ENCODE data around the gene PDZD4. TPM values are rescaled to one million over a fixed set of nuclear protein-coding genes. Genes with fewer than 3 reads are reported as not detected.

Gene PDZD4
- total and polyA plus RNA-seq, 12 donors, result 0.69 to 39.2 (median 3.7) TPM

DNA sequence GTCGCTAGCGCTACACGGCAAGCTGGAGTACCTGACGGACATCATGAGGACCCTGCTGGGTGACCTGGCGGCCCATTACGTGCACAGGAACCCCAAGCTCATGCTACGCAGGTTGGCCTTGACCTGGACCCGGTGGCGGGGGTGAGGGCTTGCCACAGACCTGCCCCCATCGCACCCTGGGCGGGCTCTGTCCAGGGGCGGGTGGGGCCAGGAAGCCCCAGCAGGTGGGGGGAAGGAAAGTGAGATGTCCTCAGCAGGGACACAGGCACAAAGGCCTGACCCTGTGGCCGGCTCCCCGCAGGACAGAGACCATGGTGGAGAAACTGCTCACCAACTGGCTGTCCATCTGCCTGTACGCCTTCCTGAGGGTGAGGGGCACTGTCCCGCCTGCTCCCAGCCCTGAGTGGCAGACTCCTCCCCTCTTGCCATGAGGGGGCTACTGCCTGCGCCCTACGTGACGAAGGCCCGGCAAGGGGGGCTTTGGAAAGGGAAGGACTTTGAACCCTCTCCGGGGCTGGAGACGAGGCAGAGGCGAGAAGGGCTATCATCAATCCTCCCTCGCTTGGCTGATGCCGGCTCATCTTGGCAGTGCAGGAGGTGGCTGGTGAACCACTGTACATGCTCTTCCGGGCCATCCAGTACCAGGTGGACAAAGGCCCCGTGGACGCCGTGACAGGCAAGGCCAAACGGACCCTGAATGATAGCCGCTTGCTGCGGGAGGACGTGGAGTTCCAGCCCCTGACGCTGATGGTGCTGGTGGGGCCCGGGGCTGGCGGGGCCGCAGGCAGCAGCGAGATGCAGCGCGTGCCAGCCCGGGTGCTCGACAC, 54.8 kb downstream of the PDZD4 start:
- Histone ChIP-seq H3K27me3 (no peaks in the 10 kb centered on the region), H3K4me3 (no peak overlapping the region), H3K36me3 (replicated peaks in 1 of 2) (peaks cover 0 to 16% of the 10 kb centered on the region in 2 donors), H3K9me3 (replicated peaks in 1 of 3) (no peaks in the 10 kb centered on the region), H3K4me1 (replicated peaks in 1 of 2) (peaks cover 0 to 3% of the 10 kb centered on the region in 2 donors), H3K27ac (no peak overlapping the region)
- TF ChIP-seq, protein P1, sequence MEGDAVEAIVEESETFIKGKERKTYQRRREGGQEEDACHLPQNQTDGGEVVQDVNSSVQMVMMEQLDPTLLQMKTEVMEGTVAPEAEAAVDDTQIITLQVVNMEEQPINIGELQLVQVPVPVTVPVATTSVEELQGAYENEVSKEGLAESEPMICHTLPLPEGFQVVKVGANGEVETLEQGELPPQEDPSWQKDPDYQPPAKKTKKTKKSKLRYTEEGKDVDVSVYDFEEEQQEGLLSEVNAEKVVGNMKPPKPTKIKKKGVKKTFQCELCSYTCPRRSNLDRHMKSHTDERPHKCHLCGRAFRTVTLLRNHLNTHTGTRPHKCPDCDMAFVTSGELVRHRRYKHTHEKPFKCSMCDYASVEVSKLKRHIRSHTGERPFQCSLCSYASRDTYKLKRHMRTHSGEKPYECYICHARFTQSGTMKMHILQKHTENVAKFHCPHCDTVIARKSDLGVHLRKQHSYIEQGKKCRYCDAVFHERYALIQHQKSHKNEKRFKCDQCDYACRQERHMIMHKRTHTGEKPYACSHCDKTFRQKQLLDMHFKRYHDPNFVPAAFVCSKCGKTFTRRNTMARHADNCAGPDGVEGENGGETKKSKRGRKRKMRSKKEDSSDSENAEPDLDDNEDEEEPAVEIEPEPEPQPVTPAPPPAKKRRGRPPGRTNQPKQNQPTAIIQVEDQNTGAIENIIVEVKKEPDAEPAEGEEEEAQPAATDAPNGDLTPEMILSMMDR (IDR thresholded peaks at IDR 0.05), result no peak
- TF ChIP-seq POLR2A (IDR thresholded peaks at IDR 0.05), result no peak
- intact Hi-C loops (cut with DNase I), result no loop called here
- 93 to 97% (median 94%) methylated on average over 6 to 42 of the region's 42 CpGs; no CpG with 5 or more reads in 1 of the 4 donors for WGBS, 4 donors
- DNase-seq, result no peak

- WGBS, 4 donors, result 83 to 99% (median 95%) methylated on average over 3 to 37 of the region's 37 CpGs
- intact Hi-C loops (cut with DNase I), result no loop called here
- DNase-seq, result no peak
- no peaks in the 10 kb centered on the region for H3K4me1 ChIP-seq (replicated peaks in 1 of 2)
- no peak overlapping the region for H3K4me3 ChIP-seq
- H3K36me3 ChIP-seq (replicated peaks in 1 of 2), result peaks cover 0 to 16% of the 10 kb centered on the region in 2 donors
- no peak overlapping the region for H3K27ac ChIP-seq
- no peak for TF ChIP-seq POLR2A (IDR thresholded peaks at IDR 0.05)
- TF ChIP-seq, protein P1 (IDR thresholded peaks at IDR 0.05), result no peak
- no peaks in the 10 kb centered on the region for H3K27me3 ChIP-seq
- H3K9me3 ChIP-seq (replicated peaks in 1 of 3), result no peaks in the 10 kb centered on the region
Observed at GRCh38 chrX:153774576-153775292, 55.6 kb downstream of the PDZD4 start.

DNA sequence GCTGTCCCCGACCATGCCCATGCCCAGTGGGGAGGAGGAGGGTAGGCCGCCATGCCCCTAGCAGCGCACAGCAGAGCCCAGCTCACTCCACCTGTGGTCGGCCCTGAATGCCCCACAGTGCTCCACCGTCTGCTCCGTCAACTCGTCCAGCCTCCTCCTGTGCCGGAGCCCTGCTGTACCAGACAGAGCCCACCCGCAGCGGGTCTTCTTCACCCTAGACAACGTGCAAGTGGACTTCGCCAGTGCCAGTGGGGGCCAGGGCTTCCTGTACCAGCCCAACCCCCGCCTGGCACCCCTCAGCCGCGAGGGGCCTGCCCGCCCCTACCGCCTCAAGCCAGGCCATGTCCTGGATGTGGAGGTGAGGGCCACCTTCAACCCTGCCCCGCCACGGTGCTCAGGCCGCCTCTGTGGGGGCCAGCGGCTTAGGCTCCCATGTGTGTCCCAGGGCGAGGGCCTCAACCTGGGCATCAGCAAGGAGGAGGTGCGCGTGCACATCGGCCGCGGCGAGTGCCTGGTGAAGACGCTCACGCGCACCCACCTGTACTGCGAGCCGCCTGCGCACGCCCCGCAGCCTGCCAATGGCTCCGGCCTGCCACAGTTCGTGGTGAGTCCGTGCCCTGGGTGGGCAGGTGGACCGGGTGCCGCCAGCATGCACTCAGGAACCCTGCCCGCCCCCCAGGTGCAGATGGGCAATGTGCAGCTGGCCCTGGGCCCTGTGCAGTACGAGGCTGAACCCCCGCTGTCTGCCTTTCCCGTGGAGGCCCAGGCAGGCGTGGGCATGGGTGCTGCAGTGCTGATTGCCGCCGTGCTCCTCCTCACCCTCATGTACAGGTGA, 56.4 kb downstream of the PDZD4 start:
- Histone ChIP-seq H3K36me3 (replicated peaks in 1 of 2) (peaks cover 0 to 16% of the 10 kb centered on the region in 2 donors), H3K9me3 (replicated peaks in 1 of 3) (no peaks in the 10 kb centered on the region), H3K4me1 (replicated peaks in 1 of 2) (no peaks in the 10 kb centered on the region), H3K27me3 (no peaks in the 10 kb centered on the region), H3K27ac (no peak overlapping the region), H3K4me3 (no peak overlapping the region)
- WGBS, 4 donors, result 92 to 95% (median 94%) methylated on average over 7 to 48 of the region's 48 CpGs
- TF ChIP-seq POLR2A (IDR thresholded peaks at IDR 0.05), result no peak
- TF ChIP-seq, protein P1 (IDR thresholded peaks at IDR 0.05), result no peak
- DNase-seq, result no peak
- intact Hi-C loops (cut with DNase I), result no loop called here

- Histone ChIP-seq H3K4me1 (replicated peaks in 1 of 2) (no peaks in the 10 kb centered on the region), H3K36me3 (replicated peaks in 1 of 2) (peaks cover 0 to 16% of the 10 kb centered on the region in 2 donors), H3K9me3 (replicated peaks in 1 of 3) (no peaks in the 10 kb centered on the region), H3K27me3 (no peaks in the 10 kb centered on the region), H3K27ac (no peak overlapping the region), H3K4me3 (no peak overlapping the region)
- no peak for DNase-seq
- 92 to 100% (median 96%) methylated on average over 2 to 23 of the region's 23 CpGs; no CpG with 5 or more reads in 1 of the 4 donors for WGBS, 4 donors
- TF ChIP-seq, protein P1 (IDR thresholded peaks at IDR 0.05), result no peak
- TF ChIP-seq POLR2A (IDR thresholded peaks at IDR 0.05), result no peak
- intact Hi-C loops (cut with DNase I), result no loop called here
Observed at GRCh38 chrX:153773218-153773611, 57.1 kb downstream of the PDZD4 start.
